Mucosa of descending colon (tissue), 3 donors: Measurements from ENCODE around the gene OR8A1. TPM values are rescaled to one million over a fixed set of nuclear protein-coding genes. Genes with fewer than 3 reads are reported as not detected.
"Not testable (repeated sequence)": the region's sequence is repeated elsewhere in the genome, so short reads cannot be mapped to it uniquely, and the experiment has no call there.

Experiments
- ATAC-seq: fragments of 200-7000 bp; cut with Tn5 transposase; one replicate; pipeline ENCODE4 v1.9.1; 2020; ENCODE audit warnings: mild to moderate bottlenecking, moderate library complexity
- DNase-seq, 3 donors: peaks; one replicate each; pipeline ENCODE4 v3.0.0-alpha.2; 2020
- H3K36me3 ChIP-seq: fragments of 200-600 bp; one replicate; pipeline ENCODE4 v1.8.0; 2021; ENCODE audit warnings: low read depth, mild to moderate bottlenecking
- H3K4me1 ChIP-seq: fragments of 200-600 bp; one replicate; pipeline ENCODE4 v1.8.0; 2021; ENCODE audit warnings: low read depth, mild to moderate bottlenecking
- H3K4me3 ChIP-seq: fragments of 200-600 bp; one replicate; pipeline ENCODE4 v1.8.0; 2021; ENCODE audit warnings: mild to moderate bottlenecking
- H3K9me3 ChIP-seq: fragments of 200-600 bp; one replicate; pipeline ENCODE4 v1.8.0; 2021; ENCODE audit warnings: mild to moderate bottlenecking
- intact Hi-C, 2 donors: fragments of 100-400 bp; cut with DNase I in 1 of 2; cut with micrococcal nuclease in 1 of 2; formaldehyde crosslinking; loops; one replicate each; pipeline versions ENCODE4 v1.11.0 to v1.11.1; 2022; cut with DNase I, micrococcal nuclease
- total RNA-seq, 3 donors: library from RNA; stranded (reverse); fragmentation: NEBNext Ultra II Directional in 2 of 3; extraction: Animal tissue kit (Norgen Biotek cat#: 25700) in 2 of 3; gene quantifications; one replicate each; pipeline versions ENCODE4 v1.2.1 to v1.2.4, GENCODE V29; 2021 to 2023
- TF ChIP-seq, protein P1 (sequence below): fragments of 200-600 bp; IDR thresholded peaks from one replicate; pipeline ENCODE4 v1.8.0; 2022; ENCODE audit warnings: antibody characterized with exemption, mild to moderate bottlenecking
- donor health status: DM: no; HTN: no; CAD: no; lungs with moderate emphysema.
- donor health status: DM: no; HTN: no; CAD: no.
- donor health status: DM: no; HTN: yes; CAD: no.

Gene OR8A1
- total RNA-seq, 3 donors from 2014 or later, result not detected

DNA sequence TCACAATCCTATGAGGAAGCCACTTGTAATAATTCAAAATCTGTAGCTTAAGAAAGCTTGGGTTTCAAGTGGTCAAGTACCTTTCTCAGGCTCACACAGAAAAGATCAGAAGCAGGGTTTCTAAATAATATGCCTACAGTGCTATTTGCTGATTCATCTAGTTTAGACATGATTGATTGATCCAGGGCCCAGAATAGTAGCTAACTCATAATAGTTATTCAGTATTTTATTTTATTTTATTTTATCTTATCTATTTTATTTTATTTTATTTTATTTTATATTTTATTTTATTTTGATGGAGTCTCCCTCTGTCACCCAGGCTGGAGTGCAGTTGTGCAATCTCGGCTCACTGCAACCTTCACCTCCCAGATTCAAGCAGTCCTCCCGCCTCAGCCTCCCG is 25.5 kb downstream of the OR8A1 start:
- no peaks in the 10 kb centered on the region for H3K36me3 ChIP-seq
- H3K4me1 ChIP-seq, result no peaks in the 10 kb centered on the region
- H3K9me3 ChIP-seq, result no peaks in the 10 kb centered on the region
- ATAC-seq, result no peak
- no peak overlapping the region for H3K4me3 ChIP-seq
- intact Hi-C loops, result no loop called here
- DNase-seq, result no peak
- TF ChIP-seq, protein P1, sequence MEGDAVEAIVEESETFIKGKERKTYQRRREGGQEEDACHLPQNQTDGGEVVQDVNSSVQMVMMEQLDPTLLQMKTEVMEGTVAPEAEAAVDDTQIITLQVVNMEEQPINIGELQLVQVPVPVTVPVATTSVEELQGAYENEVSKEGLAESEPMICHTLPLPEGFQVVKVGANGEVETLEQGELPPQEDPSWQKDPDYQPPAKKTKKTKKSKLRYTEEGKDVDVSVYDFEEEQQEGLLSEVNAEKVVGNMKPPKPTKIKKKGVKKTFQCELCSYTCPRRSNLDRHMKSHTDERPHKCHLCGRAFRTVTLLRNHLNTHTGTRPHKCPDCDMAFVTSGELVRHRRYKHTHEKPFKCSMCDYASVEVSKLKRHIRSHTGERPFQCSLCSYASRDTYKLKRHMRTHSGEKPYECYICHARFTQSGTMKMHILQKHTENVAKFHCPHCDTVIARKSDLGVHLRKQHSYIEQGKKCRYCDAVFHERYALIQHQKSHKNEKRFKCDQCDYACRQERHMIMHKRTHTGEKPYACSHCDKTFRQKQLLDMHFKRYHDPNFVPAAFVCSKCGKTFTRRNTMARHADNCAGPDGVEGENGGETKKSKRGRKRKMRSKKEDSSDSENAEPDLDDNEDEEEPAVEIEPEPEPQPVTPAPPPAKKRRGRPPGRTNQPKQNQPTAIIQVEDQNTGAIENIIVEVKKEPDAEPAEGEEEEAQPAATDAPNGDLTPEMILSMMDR, result no peak

DNA sequence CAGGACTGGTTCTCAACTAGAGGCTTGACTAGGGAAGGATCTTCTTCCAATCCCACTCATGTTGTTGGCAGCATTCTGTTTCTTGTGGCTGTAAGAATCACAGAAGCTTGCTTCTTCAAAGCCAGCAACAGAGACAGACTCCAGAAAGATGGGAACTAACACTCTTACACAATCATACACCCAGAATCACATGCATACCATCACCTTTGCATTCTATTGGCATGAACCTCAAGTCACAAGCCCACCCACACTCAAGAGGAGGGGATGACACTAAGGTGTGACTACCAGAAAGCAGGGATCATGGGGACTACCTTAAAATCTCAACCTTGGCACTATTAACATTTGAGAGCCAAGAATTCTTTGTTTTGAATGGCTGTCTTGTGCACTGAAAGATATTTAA is 27.8 kb downstream of the OR8A1 start:
- Histone ChIP-seq H3K9me3 (no peaks in the 10 kb centered on the region), H3K4me1 (no peaks in the 10 kb centered on the region), H3K4me3 (no peak overlapping the region), H3K36me3 (no peaks in the 10 kb centered on the region)
- TF ChIP-seq, protein P1, result no peak
- DNase-seq, result no peak
- intact Hi-C loops, result no loop called here
- no peak for ATAC-seq

DNA sequence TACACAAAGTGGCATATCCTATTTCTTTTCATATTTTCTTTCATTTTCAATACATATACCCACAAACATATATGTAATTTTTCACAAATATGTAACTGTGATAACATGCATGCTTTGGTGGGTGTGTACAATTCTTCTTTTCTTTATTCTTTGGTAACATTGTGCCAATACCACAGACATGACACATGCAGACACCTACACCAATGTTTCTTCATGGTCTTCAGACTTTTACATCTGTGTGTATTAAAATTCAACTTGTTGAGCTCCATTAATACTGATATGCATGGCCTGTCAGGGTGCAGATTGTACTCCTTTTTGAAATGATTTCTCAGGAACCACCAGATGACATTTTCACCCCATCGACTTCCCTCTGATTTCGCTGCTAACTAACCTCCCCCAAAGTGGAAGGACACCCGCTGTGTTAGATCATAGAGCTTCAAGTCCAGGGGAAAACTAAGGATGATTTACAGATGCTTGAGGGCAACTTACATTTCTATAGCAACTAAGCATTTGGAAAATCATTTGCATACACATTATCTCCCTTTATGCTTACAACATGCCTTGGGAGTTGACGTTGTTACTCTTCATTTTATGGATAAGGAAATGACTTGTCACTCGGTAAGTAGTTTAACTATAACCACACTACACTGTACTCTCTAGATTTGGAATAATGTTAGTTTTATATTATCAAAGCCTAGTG is 31.0 kb downstream of the OR8A1 start:
- no peaks in the 10 kb centered on the region for H3K36me3 ChIP-seq
- TF ChIP-seq, protein P1, result no peak
- ATAC-seq (no peak), DNase-seq (no peak)
- no peaks in the 10 kb centered on the region for H3K4me1 ChIP-seq
- no peaks in the 10 kb centered on the region for H3K9me3 ChIP-seq
- H3K4me3 ChIP-seq, result no peak overlapping the region
- intact Hi-C loops, result no loop called here

DNA sequence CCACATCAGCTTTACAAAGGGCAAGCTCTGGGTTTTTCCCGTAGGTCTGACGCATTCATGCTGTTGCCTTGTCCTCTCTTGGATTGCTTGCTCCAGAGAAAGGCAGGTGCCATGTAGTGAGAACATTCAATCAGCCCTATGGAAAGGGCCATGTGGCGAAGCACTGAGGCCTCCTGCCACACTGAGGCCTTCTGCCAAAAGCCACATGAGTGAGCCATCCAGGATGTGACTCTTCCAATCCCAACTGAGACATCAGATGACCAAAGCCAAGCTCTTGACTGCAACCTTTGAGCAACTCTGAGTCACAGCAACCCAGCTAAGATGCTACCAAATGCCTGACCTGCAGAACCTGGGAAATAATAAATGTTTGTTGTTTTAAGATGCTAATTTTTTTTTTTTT is 32.4 kb downstream of the OR8A1 start:
- ATAC-seq, result no peak
- Histone ChIP-seq H3K4me3 (no peak overlapping the region), H3K36me3 (no peaks in the 10 kb centered on the region), H3K9me3 (no peaks in the 10 kb centered on the region), H3K4me1 (no peaks in the 10 kb centered on the region)
- intact Hi-C loops, result no loop called here
- DNase-seq, result no peak
- TF ChIP-seq, protein P1, result no peak

DNA sequence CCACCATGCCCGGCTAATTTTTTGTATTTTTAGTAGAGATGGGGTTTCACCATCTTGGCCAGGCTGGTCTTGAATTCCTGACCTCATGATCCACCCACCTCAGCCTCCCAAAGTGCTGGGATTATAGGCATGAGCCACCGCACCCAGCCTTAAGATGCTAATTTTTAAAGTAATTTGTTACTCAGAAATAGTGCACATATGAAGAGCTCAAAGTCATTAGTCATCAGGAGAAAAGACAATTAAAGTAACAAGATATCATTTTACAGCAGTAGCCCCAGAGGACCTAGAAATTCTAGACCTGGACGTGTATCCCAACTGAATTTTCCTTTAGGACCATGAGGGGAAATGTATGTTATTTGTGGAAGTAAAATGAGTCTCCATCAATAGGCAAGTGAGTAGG is 32.9 kb downstream of the OR8A1 start:
- DNase-seq, H3K4me1 ChIP-seq, ATAC-seq, H3K9me3 ChIP-seq, H3K36me3 ChIP-seq, H3K4me3 ChIP-seq, intact Hi-C loops: not testable (repeated sequence)

DNA sequence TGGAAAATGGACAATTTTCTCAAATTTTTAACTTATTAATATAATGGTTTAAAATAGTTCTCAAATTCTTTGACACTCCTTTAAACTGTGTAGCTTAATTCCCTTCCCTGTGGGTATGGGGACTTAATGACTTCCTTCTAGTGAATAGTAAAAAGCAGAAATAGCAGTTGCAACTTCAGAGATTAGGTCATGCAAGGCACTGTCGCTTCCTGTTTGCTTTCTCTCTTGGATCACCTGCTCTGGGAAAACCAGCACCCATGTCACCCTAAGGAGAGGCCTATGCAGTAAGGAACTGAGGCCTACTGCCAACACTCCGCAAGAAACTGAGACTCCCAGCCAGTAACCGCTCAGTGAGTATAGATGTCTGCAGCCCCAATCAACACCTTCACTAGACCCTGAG is 35.9 kb downstream of the OR8A1 start:
- Histone ChIP-seq H3K36me3 (no peaks in the 10 kb centered on the region), H3K4me1 (no peaks in the 10 kb centered on the region), H3K4me3 (no peak overlapping the region), H3K9me3 (no peaks in the 10 kb centered on the region)
- ATAC-seq (peak; percentile 82), DNase-seq (peak in 1 of 3 donors; percentile 25)
- TF ChIP-seq, protein P1, result no peak
- intact Hi-C loops, result no loop called here
